Measurements from ENCODE around the gene MYO10. TPM values are rescaled to one million over a fixed set of nuclear protein-coding genes. Genes with fewer than 3 reads are reported as not detected.

MYO10 gene
- total RNA-seq, 1 experiment from 2014 or later, result 202 TPM

DNA sequence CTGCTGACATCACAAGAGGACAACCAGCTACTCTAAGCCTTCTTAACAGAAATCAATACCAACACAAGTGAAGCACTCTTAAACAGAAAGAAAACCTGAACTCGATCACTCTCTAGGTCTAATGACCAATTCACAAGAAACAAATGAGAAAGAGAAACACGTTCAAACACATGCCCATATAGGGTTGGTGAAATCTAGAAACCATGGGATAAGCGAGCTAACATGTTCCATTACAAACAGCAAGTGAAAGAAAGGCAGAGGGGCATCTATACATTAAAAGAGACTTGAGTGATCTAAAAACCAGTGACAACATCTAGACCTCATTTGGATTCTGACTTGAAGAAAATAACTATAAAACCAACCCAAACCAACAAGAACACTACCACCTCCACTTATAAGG lies 244.4 kb downstream of the MYO10 start:
- TF ChIP-seq EZH2 (IDR thresholded peaks at IDR 0.05; ENCODE audit: borderline replicate concordance, low read depth, low read length, poor library complexity, severe bottlenecking), result no peak
- TF ChIP-seq, protein P1, sequence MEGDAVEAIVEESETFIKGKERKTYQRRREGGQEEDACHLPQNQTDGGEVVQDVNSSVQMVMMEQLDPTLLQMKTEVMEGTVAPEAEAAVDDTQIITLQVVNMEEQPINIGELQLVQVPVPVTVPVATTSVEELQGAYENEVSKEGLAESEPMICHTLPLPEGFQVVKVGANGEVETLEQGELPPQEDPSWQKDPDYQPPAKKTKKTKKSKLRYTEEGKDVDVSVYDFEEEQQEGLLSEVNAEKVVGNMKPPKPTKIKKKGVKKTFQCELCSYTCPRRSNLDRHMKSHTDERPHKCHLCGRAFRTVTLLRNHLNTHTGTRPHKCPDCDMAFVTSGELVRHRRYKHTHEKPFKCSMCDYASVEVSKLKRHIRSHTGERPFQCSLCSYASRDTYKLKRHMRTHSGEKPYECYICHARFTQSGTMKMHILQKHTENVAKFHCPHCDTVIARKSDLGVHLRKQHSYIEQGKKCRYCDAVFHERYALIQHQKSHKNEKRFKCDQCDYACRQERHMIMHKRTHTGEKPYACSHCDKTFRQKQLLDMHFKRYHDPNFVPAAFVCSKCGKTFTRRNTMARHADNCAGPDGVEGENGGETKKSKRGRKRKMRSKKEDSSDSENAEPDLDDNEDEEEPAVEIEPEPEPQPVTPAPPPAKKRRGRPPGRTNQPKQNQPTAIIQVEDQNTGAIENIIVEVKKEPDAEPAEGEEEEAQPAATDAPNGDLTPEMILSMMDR (conservative IDR thresholded peaks at IDR 0.05; ENCODE audit: low read depth, low read length), result no peak
- CTCF ChIA-PET, result no interaction called here
- no peaks in the 10 kb centered on the region for H3K27me3 ChIP-seq (replicated peaks; ENCODE audit: insufficient read depth, low read depth, low read length, poor library complexity)
- peaks cover 87% of the 10 kb centered on the region for H3K36me3 ChIP-seq (ENCODE audit: insufficient read depth, low read length, poor library complexity, severe bottlenecking)
- H3K4me3 ChIP-seq (ENCODE audit: low read depth, low read length, poor library complexity, severe bottlenecking), result no peak overlapping the region
- intact Hi-C loops (cut with micrococcal nuclease; ENCODE audit: unreplicated experiment), result loop anchor here (10.0 kb wide), 1 partner anchor 243 kb away; the partner anchor contains the start of gene MYO10
- no peaks in the 10 kb centered on the region for H3K9me3 ChIP-seq (ENCODE audit: low read depth, low read length, poor library complexity, severe bottlenecking)
- no peak overlapping the region for H3K27ac ChIP-seq (ENCODE audit: low read depth, low read length, poor library complexity, severe bottlenecking)
- DNase-seq (ENCODE audit: low spot score), result no peak
- POLR2A ChIA-PET (ENCODE audit: low non-redundant PET), result no interaction called here
- no TSS peak for BruUV-seq (replicated peaks)
- H3K4me1 ChIP-seq (ENCODE audit: insufficient read depth, low read length, poor library complexity, severe bottlenecking), result peaks cover 9% of the 10 kb centered on the region

DNA sequence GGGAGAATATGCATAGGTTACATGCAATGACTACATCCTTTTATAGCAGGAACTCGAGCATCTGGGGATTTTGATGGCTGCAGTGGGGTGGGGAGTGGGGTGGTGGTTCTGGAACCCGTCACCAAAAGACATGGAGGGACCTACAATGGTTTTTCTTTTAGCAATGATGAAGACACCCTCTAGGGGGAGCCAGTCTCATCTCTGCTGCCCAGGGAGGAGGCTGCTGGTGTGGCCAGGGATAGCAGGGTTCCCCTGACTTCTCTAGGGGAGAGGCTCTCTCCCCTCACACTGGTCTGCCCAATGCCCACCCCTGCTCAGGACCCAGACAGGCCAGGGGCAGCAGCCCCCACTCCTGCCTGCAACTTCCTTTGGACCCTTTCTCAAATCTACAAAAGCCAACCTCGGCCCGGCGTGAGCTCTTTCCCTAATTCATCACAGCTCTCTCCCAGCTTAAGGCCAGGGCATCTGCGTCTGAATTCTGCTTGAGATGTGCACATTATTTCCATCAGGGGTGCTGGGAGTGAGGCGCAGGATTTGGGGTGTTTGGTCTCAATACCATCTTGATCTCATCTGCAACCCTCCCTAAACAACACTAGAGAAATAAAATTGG lies 245.7 kb downstream of the MYO10 start:
- BruUV-seq (replicated peaks), result no TSS peak
- intact Hi-C loops (cut with micrococcal nuclease; ENCODE audit: unreplicated experiment), result loop anchor here (1.0 to 10.0 kb wide), 3 partner anchors 244 to 513 kb away; partner anchors contain the start of gene MYO10
- no peaks in the 10 kb centered on the region for H3K27me3 ChIP-seq (replicated peaks; ENCODE audit: insufficient read depth, low read depth, low read length, poor library complexity)
- no peak overlapping the region for H3K4me3 ChIP-seq (ENCODE audit: low read depth, low read length, poor library complexity, severe bottlenecking)
- TF ChIP-seq, protein P1 (conservative IDR thresholded peaks at IDR 0.05; ENCODE audit: low read depth, low read length), result peak; percentile 82
- no peak for TF ChIP-seq EZH2 (IDR thresholded peaks at IDR 0.05; ENCODE audit: borderline replicate concordance, low read depth, low read length, poor library complexity, severe bottlenecking)
- no peak overlapping the region for H3K27ac ChIP-seq (ENCODE audit: low read depth, low read length, poor library complexity, severe bottlenecking)
- POLR2A ChIA-PET (ENCODE audit: low non-redundant PET), result no interaction called here
- H3K36me3 ChIP-seq (ENCODE audit: insufficient read depth, low read length, poor library complexity, severe bottlenecking), result peaks cover 88% of the 10 kb centered on the region
- CTCF ChIA-PET, result interaction anchor here (1.5 kb wide), 1 partner anchor 14 kb away, joined by 5 read pairs; no protein-coding TSS in a partner anchor
- H3K9me3 ChIP-seq (ENCODE audit: low read depth, low read length, poor library complexity, severe bottlenecking), result no peaks in the 10 kb centered on the region
- peak; percentile 80 for DNase-seq (ENCODE audit: low spot score)
- H3K4me1 ChIP-seq (ENCODE audit: insufficient read depth, low read length, poor library complexity, severe bottlenecking), result peaks cover 9% of the 10 kb centered on the region

DNA sequence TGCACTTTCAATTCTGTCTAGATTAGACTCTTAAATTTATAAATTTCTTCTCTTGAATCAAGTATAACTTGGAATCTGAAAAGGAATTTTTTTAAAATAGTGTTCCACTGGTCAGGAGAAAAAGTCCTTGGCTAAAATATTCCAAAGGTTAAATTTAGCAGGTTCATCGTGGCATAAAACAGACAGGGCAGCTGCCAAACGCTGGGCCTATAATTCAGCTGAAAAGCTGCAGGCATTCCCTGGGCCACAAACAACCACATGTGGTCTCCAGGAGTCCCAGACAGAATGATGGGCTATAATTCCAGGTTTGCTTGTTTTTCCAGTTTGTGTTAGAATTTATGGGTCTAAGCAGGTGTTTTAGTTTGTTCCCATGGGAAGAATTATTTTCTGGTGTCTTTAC lies 248.2 kb downstream of the MYO10 start:
- no peak overlapping the region for H3K4me3 ChIP-seq (ENCODE audit: low read depth, low read length, poor library complexity, severe bottlenecking)
- ChIA-PET POLR2A (ENCODE audit: low non-redundant PET) (no interaction called here), CTCF (no interaction called here)
- no peak for DNase-seq (ENCODE audit: low spot score)
- H3K27me3 ChIP-seq (replicated peaks; ENCODE audit: insufficient read depth, low read depth, low read length, poor library complexity), result no peaks in the 10 kb centered on the region
- H3K36me3 ChIP-seq (ENCODE audit: insufficient read depth, low read length, poor library complexity, severe bottlenecking), result peaks cover 94% of the 10 kb centered on the region
- TF ChIP-seq, protein P1 (conservative IDR thresholded peaks at IDR 0.05; ENCODE audit: low read depth, low read length), result no peak
- TF ChIP-seq EZH2 (IDR thresholded peaks at IDR 0.05; ENCODE audit: borderline replicate concordance, low read depth, low read length, poor library complexity, severe bottlenecking), result no peak
- no peaks in the 10 kb centered on the region for H3K4me1 ChIP-seq (ENCODE audit: insufficient read depth, low read length, poor library complexity, severe bottlenecking)
- no peaks in the 10 kb centered on the region for H3K9me3 ChIP-seq (ENCODE audit: low read depth, low read length, poor library complexity, severe bottlenecking)
- intact Hi-C loops (cut with micrococcal nuclease; ENCODE audit: unreplicated experiment), result no loop called here
- no TSS peak for BruUV-seq (replicated peaks)
- no peak overlapping the region for H3K27ac ChIP-seq (ENCODE audit: low read depth, low read length, poor library complexity, severe bottlenecking)

All from A673 (cell line).